ENCODE measurements around the gene MYOCD. TPM values are rescaled to one million over a fixed set of nuclear protein-coding genes. Genes with fewer than 3 reads are reported as not detected.

The MYOCD gene
- total RNA-seq, 1 donor from 2014 or later = 11.9 TPM

DNA sequence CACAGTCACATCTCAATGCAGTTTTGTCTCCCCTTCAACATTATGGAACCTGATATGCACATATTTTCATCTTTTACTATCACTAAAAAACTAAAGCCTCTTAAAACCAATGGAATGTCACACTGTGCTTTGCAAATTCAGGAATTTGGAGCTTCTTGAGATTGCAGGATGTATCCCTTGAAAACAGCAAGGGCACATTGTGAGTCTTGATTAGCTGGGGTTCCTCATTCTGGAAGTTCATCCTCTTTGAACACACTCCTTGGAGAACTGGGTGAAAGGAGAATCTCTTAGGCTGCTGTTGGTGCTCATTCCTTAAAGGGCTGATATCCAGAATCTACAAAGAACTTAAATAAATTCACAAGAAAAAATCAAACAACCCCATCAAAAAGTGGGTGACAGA is 21.1 kb upstream of the MYOCD start:
- DNase-seq (ENCODE audit: low spot score) = no peak
- H3K9me3 Mint-ChIP-seq (ENCODE audit: low read depth) = peaks cover 2% of the 10 kb centered on the region
- peaks cover 2% of the 10 kb centered on the region for H3K36me3 Mint-ChIP-seq (ENCODE audit: low read depth)
- no peaks in the 10 kb centered on the region for H3K4me1 Mint-ChIP-seq (ENCODE audit: low read depth)
- H3K27ac Mint-ChIP-seq (ENCODE audit: unreplicated experiment) = no peak overlapping the region
- TF ChIP-seq, protein P1, sequence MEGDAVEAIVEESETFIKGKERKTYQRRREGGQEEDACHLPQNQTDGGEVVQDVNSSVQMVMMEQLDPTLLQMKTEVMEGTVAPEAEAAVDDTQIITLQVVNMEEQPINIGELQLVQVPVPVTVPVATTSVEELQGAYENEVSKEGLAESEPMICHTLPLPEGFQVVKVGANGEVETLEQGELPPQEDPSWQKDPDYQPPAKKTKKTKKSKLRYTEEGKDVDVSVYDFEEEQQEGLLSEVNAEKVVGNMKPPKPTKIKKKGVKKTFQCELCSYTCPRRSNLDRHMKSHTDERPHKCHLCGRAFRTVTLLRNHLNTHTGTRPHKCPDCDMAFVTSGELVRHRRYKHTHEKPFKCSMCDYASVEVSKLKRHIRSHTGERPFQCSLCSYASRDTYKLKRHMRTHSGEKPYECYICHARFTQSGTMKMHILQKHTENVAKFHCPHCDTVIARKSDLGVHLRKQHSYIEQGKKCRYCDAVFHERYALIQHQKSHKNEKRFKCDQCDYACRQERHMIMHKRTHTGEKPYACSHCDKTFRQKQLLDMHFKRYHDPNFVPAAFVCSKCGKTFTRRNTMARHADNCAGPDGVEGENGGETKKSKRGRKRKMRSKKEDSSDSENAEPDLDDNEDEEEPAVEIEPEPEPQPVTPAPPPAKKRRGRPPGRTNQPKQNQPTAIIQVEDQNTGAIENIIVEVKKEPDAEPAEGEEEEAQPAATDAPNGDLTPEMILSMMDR (IDR thresholded peaks at IDR 0.05) = no peak
- H3K27me3 Mint-ChIP-seq (ENCODE audit: low read depth) = no peaks in the 10 kb centered on the region
- no peak overlapping the region for H3K4me3 Mint-ChIP-seq (ENCODE audit: unreplicated experiment)

DNA sequence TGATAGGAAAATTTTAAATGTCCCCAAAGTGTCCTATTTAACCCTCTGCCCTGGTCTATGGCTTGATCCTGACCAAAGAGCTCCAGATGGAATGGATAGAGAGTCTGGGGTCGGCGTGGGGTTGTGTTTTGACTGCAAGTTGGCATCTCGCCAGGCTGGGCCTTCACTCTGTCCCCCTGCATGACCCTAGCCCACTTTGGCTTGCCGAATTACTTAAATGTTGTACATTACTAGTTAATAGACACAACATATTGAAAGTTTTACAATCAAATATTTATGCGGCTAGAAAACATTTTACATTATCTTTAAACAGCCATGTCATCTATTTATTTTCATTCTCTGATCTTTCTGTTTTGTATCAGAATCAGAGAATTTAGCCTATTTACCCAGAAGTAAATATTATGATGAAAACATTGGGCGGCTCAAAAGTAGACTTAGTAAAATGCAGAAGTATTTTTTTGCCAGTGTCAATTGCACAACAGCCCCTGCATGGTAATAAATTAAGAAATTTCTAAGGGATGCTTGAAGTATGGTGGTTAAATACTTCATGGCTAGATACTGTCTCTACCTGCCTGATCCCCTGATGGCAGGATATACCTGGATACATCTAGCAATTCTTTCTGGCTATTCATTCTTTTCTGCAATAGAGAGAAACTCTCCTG is 18.8 kb upstream of the MYOCD start:
- H3K4me3 Mint-ChIP-seq (ENCODE audit: unreplicated experiment) = no peak overlapping the region
- TF ChIP-seq, protein P1 (IDR thresholded peaks at IDR 0.05) = no peak
- H3K9me3 Mint-ChIP-seq (ENCODE audit: low read depth) = no peaks in the 10 kb centered on the region
- H3K36me3 Mint-ChIP-seq (ENCODE audit: low read depth) = peaks cover 2% of the 10 kb centered on the region
- no peak for DNase-seq (ENCODE audit: low spot score)
- H3K27ac Mint-ChIP-seq (ENCODE audit: unreplicated experiment) = no peak overlapping the region
- H3K4me1 Mint-ChIP-seq (ENCODE audit: low read depth) = no peaks in the 10 kb centered on the region
- H3K27me3 Mint-ChIP-seq (ENCODE audit: low read depth) = no peaks in the 10 kb centered on the region

DNA sequence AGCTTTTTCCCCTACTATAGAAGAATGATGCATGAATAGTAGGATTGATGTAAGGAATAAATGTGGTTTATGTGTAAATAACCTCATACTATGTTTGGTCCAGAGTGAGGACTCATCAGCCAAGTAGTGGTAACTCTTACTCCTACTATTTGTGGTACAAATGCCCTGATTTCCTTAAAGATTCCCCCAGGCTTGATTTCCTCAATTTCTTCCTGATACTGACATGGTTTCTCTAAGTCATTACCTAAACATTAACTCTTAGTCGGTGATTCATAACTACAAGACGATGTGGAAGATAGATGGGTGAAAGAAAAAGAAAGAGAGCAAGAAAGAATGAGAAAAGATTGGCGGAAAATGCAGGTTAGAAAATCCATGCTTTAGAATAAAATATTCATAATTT is 17.2 kb upstream of the MYOCD start:
- no peak for DNase-seq (ENCODE audit: low spot score)
- H3K9me3 Mint-ChIP-seq (ENCODE audit: low read depth) = no peaks in the 10 kb centered on the region
- H3K27ac Mint-ChIP-seq (ENCODE audit: unreplicated experiment) = no peak overlapping the region
- no peak overlapping the region for H3K4me3 Mint-ChIP-seq (ENCODE audit: unreplicated experiment)
- TF ChIP-seq, protein P1 (IDR thresholded peaks at IDR 0.05) = no peak
- H3K36me3 Mint-ChIP-seq (ENCODE audit: low read depth) = peaks cover 2% of the 10 kb centered on the region
- no peaks in the 10 kb centered on the region for H3K4me1 Mint-ChIP-seq (ENCODE audit: low read depth)
- no peaks in the 10 kb centered on the region for H3K27me3 Mint-ChIP-seq (ENCODE audit: low read depth)

DNA sequence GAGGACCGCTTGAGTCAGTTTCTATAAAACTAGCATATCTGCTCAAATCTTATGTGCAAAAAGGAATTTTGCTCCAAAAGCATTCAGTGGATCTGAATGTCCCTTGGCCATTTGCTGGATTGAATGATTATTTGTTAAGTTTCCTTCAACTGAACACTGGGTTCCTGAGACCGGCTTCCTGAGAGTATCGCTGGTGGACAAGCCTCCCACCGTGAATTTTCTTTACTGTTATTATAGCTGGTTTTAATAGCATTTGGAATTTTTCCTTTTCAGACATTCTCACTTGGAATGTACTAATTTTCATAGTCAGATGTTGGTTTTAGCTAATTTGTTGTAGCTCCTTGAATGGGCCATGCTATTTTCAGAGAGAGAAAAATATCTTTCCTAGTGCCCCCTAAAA is 9.8 kb upstream of the MYOCD start:
- H3K9me3 Mint-ChIP-seq (ENCODE audit: low read depth) = no peaks in the 10 kb centered on the region
- no peaks in the 10 kb centered on the region for H3K27me3 Mint-ChIP-seq (ENCODE audit: low read depth)
- H3K4me3 Mint-ChIP-seq (ENCODE audit: unreplicated experiment) = no peak overlapping the region
- peak overlapping the region; percentile 70 for H3K27ac Mint-ChIP-seq (ENCODE audit: unreplicated experiment)
- no peak for DNase-seq (ENCODE audit: low spot score)
- H3K4me1 Mint-ChIP-seq (ENCODE audit: low read depth) = peaks cover 11% of the 10 kb centered on the region
- TF ChIP-seq, protein P1 (IDR thresholded peaks at IDR 0.05) = no peak
- H3K36me3 Mint-ChIP-seq (ENCODE audit: low read depth) = peaks cover 4% of the 10 kb centered on the region

DNA sequence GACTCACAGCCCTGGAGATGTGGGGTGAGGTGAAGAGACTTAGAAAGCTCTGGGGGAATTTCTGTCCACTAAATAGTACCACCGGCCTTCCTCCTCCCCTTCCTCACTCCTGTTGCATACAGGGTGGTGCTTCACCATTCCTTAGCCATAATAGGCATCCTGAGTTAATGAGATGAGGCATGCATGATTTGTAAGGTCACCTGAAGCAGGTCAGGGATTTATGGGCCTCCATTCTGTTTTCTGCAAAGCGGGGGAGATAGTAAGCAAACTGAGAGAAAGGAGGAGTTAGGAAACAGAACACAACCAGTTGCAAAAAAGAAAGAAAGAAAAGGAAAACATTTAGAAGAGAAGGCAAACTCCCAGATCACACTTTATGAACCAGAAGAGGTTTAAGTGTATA is 9.3 kb upstream of the MYOCD start:
- TF ChIP-seq, protein P1 (IDR thresholded peaks at IDR 0.05) = no peak
- H3K27ac Mint-ChIP-seq (ENCODE audit: unreplicated experiment) = peak overlapping the region; percentile 70
- H3K27me3 Mint-ChIP-seq (ENCODE audit: low read depth) = no peaks in the 10 kb centered on the region
- no peak overlapping the region for H3K4me3 Mint-ChIP-seq (ENCODE audit: unreplicated experiment)
- no peaks in the 10 kb centered on the region for H3K9me3 Mint-ChIP-seq (ENCODE audit: low read depth)
- DNase-seq (ENCODE audit: low spot score) = no peak
- peaks cover 4% of the 10 kb centered on the region for H3K36me3 Mint-ChIP-seq (ENCODE audit: low read depth)
- peaks cover 11% of the 10 kb centered on the region for H3K4me1 Mint-ChIP-seq (ENCODE audit: low read depth)

Measured in chondrocyte (in vitro differentiated cells).